Measurements from ENCODE around the gene PCK2.
"Not testable (repeated sequence)": the region's sequence is repeated elsewhere in the genome, so short reads cannot be mapped to it uniquely, and the experiment has no call there.

PCK2 gene

DNA sequence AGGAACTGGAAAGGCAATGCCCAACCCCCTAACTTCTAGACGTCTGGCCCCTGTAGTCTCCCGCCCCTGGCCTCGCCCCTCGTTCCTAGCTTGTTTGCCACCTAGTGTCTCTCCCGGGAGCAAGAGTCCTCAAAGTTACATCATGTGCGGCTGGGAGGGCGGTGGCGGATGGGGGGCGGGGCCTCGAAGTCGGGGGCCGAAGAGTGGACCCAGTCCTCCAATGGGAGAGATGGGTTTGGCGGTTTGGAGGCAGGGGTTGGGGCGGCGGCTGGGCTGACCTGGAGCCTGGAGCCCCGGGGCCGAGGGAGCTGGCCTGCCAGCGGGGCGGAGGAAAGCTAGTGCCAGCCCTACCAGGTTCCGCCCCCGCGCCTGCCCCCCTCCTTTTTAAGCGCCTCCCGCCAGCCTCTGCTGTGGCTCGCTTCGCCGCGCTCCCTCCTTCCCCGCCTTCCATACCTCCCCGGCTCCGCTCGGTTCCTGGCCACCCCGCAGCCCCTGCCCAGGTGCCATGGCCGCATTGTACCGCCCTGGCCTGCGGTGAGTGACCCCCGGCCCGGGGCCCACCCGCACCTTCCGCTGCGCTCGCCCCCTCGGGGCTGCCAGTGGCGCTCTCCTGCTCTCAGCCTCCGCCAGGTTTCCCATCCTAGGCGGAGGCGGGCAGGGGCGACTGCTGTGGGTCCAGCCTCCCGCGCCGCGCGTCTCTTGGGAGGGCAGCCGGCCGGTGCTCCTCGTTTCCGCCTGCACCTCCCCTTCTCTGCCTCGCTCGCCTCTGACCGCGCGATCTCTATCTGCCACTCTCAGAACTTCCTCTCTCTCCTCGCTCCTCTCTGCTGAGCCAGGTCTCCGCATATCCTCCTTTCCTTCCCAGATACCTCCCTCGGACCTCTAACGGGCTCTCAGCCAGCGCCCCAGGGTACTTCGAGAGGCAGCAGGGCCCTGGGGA lies at the start of gene PCK2:
PCK2 (plus strand) TSS at position 411 of the 940 bp plus-strand sequence; CDS start at position 506, 95 bp downstream.
- DNase-seq (ENCODE audit: low spot score) = peak; percentile 91

DNA sequence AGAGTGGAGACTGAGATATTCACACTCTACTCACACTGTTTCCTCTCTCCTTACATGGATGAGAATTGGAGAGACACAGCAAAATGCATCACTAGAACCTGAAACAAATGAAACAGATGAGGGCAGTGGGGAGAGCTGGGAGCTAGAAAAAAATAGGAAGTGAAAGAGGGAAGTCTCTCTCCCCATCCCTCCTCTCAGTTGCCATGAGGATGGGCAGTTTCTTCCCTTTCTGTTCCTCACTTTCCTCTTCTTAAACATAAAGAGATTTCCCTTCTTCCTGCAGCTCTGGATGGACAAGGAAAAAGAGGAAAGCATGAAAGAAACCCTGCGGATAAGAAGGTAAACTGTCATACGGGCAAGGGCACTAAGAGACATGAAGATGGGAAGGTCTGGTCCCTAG lies 45.1 kb upstream of the PCK2 start:
- not testable (repeated sequence) for DNase-seq (ENCODE audit: low spot score)

More for the DNA sequence above, at the start of gene PCK2:
- TF ChIP-seq, protein P1, sequence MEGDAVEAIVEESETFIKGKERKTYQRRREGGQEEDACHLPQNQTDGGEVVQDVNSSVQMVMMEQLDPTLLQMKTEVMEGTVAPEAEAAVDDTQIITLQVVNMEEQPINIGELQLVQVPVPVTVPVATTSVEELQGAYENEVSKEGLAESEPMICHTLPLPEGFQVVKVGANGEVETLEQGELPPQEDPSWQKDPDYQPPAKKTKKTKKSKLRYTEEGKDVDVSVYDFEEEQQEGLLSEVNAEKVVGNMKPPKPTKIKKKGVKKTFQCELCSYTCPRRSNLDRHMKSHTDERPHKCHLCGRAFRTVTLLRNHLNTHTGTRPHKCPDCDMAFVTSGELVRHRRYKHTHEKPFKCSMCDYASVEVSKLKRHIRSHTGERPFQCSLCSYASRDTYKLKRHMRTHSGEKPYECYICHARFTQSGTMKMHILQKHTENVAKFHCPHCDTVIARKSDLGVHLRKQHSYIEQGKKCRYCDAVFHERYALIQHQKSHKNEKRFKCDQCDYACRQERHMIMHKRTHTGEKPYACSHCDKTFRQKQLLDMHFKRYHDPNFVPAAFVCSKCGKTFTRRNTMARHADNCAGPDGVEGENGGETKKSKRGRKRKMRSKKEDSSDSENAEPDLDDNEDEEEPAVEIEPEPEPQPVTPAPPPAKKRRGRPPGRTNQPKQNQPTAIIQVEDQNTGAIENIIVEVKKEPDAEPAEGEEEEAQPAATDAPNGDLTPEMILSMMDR (IDR thresholded peaks at IDR 0.05; ENCODE audit: extremely low read depth, missing control alignments) = no peak

DNA sequence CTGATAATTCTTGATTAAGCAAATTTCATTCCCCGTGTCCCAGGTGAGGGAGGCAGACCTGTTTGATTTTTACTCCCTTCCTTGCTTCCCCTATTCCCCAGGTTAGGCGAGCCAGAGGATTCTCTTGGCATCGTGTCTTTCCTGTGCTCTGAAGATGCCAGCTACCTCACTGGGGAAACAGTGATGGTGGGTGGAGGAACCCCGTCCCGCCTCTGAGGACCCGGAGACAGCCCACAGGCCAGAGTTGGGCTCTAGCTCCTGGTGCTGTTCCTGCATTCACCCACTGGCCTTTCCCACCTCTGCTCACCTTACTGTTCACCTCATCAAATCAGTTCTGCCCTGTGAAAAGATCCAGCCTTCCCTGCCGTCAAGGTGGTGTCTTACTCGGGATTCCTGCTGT lies 43.4 kb upstream of the PCK2 start:
- not testable (repeated sequence) for DNase-seq (ENCODE audit: low spot score)

GRCh38 chr14:24051176-24051788 lies 42.8 kb upstream of the PCK2 start:
- DNase-seq (ENCODE audit: low spot score) = no peak
- TF ChIP-seq, protein P1 (IDR thresholded peaks at IDR 0.05; ENCODE audit: extremely low read depth, missing control alignments) = no peak

DNA sequence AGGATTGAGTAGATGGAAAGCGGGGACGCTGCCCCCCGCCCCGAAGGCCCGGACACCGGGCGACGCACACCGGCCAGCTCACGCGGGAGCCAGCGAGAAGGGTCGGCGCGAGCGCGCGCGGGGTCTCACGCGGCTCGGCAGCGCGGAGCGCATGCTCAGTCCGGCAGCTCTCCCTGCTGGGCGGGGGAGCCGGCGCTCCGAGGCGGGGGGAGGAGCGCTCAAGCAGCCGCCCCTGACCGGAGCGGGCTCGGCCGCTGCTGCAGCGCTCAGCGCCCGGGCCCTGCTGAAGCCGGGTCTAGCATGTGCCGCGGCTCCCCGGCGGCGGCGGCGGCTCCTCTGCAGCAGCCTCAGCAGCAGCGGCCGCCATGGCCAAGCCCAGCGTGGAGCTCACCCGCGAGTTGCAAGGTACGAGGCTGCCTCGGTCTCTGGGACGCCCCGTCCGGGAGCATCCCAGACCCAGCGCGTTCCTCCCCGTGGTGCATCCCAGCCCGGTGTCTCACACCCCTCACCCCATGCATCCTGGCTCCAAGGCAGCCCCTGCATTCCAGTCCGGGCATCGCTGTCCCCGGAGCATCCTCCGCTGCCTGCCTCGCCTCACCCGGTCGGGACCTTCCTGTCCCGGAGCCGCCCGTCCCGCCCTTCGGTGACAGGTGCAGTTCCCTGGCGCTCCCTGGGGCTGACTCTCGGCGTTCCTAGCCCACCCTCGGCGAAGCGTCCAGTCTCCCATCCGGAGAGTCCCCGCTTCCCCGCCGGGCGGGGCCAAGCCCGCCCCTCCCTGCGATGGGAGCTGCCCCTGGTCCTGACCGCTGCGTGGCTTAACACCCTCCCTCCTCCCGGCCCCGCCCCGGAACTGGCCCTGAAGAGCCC lies 42.1 kb upstream of the PCK2 start, which contains the start of gene CARMIL3:
CARMIL3 (plus strand) TSS at position 221 of the 867 bp plus-strand sequence; CDS start at position 366, 145 bp downstream.
- TF ChIP-seq, protein P1 (IDR thresholded peaks at IDR 0.05; ENCODE audit: extremely low read depth, missing control alignments) = no peak
- peak; percentile 94 for DNase-seq (ENCODE audit: low spot score)

GRCh38 chr14:24052656-24053547 lies 41.2 kb upstream of the PCK2 start:
- TF ChIP-seq, protein P1 (IDR thresholded peaks at IDR 0.05; ENCODE audit: extremely low read depth, missing control alignments) = no peak
- DNase-seq (ENCODE audit: low spot score) = no peak

DNA sequence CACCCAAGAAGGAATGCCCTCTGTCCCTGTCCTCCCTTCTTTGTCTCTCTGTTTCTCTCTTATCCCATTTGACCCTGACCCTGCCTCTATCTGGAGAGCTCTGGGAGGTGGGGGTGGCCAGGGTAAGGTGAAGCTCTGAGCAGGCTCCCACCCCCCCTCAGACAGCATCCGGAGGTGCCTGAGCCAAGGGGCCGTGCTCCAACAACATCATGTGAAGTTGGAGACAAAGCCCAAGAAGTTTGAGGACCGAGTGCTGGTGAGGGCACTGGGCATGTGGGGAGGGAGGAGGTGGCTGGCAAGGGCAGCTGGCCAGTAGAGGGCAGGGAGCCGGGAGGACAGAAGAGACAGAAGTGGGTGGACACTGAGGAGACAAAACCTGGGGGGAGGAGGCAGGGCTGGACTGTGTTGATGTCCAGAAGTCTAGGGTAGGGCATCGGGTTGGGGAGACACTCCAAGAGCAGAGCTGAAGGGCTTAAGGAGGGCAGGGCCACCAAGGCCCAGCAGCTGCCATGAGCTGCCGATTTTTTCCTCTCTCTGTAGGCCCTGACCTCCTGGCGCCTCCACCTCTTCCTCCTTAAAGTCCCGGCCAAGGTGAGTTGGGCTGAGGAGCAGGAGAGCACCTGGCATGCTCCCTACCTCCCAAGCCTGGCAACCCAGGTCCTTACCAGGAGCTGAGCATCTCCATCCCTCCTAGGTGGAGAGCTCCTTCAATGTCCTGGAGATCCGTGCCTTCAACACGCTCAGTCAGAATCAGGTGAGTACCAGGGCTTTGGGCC lies 40.4 kb upstream of the PCK2 start:
- TF ChIP-seq, protein P1 (IDR thresholded peaks at IDR 0.05; ENCODE audit: extremely low read depth, missing control alignments) = no peak
- DNase-seq (ENCODE audit: low spot score) = no peak

All from GM20000 (cell line).